NCI-H2081 treated with DMSO at 0.1 percent for 48 hours (cell line): ENCODE results near the gene RSL24D1.
A peak's percentile ranks its signal among the peaks of the same experiment; 100 is the strongest.

ENCODE experiments used
- DNase-seq: peaks from one replicate; lab custom pipeline; 2025; lab: John Stamatoyannopoulos, UW

RSL24D1 gene

GRCh38 chr15:55196458-55197361 is at the start of gene RSL24D1:
Gene RSL24D1, minus strand, starts transcription at chr15:55196941. Its CDS starts 51 bp downstream, at chr15:55196890.
- DNase-seq, result peak; percentile 91

GRCh38 chr15:55245059-55245458 is 48.3 kb upstream of the RSL24D1 start:
- no peak for DNase-seq

- no peak for DNase-seq
These were observed 45.1 kb upstream of the RSL24D1 start for GRCh38 chr15:55241891-55242290.

GRCh38 chr15:55241186-55241585 is 44.4 kb upstream of the RSL24D1 start:
- no peak for DNase-seq

GRCh38 chr15:55240125-55240760 is 43.5 kb upstream of the RSL24D1 start:
- no peak for DNase-seq

- DNase-seq, result no peak
These were observed 42.8 kb upstream of the RSL24D1 start for GRCh38 chr15:55239440-55240124.

- no peak for DNase-seq
These were observed 42.1 kb upstream of the RSL24D1 start for GRCh38 chr15:55238877-55239276.

GRCh38 chr15:55237219-55238130 is 40.7 kb upstream of the RSL24D1 start:
- DNase-seq, result no peak

- DNase-seq, result no peak
These were observed 38.9 kb upstream of the RSL24D1 start for GRCh38 chr15:55235546-55236036.

GRCh38 chr15:55234800-55235104 is 38.0 kb upstream of the RSL24D1 start:
- DNase-seq, result no peak

- no peak for DNase-seq
These were observed 37.5 kb upstream of the RSL24D1 start for GRCh38 chr15:55234104-55234799.

- no peak for DNase-seq
These were observed 34.7 kb upstream of the RSL24D1 start for GRCh38 chr15:55231455-55231854.

- no peak for DNase-seq
These were observed 34.2 kb upstream of the RSL24D1 start for GRCh38 chr15:55230953-55231352.

GRCh38 chr15:55230051-55230670 is 33.4 kb upstream of the RSL24D1 start:
- no peak for DNase-seq

- DNase-seq, result no peak
These were observed 29.4 kb upstream of the RSL24D1 start for GRCh38 chr15:55226127-55226526.

GRCh38 chr15:55224892-55225291 is 28.2 kb upstream of the RSL24D1 start:
- DNase-seq, result no peak

GRCh38 chr15:55222588-55222987 is 25.8 kb upstream of the RSL24D1 start:
- DNase-seq, result no peak

GRCh38 chr15:55221090-55222011 is 24.6 kb upstream of the RSL24D1 start:
- no peak for DNase-seq

- no peak for DNase-seq
These were observed 23.9 kb upstream of the RSL24D1 start for GRCh38 chr15:55220606-55221005.
